Testis (tissue), 2 donors: ENCODE measurements around the gene DNLZ.

ENCODE experiments used
- CTCF ChIP-seq, 3 experiments: fragments of 450-650 bp in 2 of 3; fragments of 200-600 bp in 1 of 3; sonication (generic) in 1 of 3; IDR thresholded peaks; one replicate each; pipeline ENCODE4 v1.5.1; 2016 to 2019; ENCODE audit warnings: antibody characterized with exemption in 3 of 3, mild to moderate bottlenecking in 2 of 3, moderate library complexity in 1 of 3
- POLR2A ChIP-seq: fragments of 450-650 bp; IDR thresholded peaks from one replicate; pipeline ENCODE4 v1.6.1; 2017; ENCODE audit warnings: antibody characterized with exemption, mild to moderate bottlenecking, moderate library complexity

GRCh38 chr9:136363949-136364748 is 605 bp upstream of the DNLZ start:
- no peak for TF ChIP-seq CTCF (IDR thresholded peaks at IDR 0.05)
- TF ChIP-seq POLR2A: no peak
